Central memory CD4-positive, alpha-beta T cell (primary cell): Measurements from ENCODE around the gene TFCP2L1.

Source experiments
- DNase-seq: peaks from one replicate; pipeline ENCODE4 v3.0.0; 2022

TFCP2L1 gene

DNA sequence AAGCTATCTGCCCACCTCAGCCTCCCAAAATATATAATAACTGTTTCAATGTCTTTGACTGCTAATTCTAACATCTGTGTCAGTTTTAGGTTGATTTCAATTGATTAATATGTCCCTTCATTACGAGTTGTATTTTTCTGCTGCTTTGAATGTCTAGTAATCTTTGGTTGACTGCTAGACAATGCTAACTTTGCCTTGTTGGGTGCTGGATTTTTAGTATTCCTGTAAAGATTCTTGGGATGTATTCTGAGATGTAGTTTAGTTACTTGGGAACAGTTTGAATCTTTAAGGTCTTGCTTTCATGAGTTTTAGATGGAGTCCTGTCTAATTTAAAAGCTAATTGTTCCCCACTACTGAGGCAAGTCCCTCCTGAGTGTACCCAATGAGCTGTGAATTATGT lies 114.4 kb downstream of the TFCP2L1 start:
- no peak for DNase-seq

GRCh38 chr2:121167411-121167810 lies 117.6 kb downstream of the TFCP2L1 start:
- no peak for DNase-seq
